Trophoblast cell (in vitro differentiated cells and primary cell): ENCODE results near the gene BTBD9.

ENCODE experiments used
- DNase-seq, 2 donors: peaks; one replicate each; pipeline ENCODE4 v3.0.0-alpha.2; 2016
- H2AFZ ChIP-seq: 2 replicates; pipeline ENCODE4 v1.6.1; 2013; ENCODE audit warnings: low read length, moderate library complexity, mild to moderate bottlenecking; ENCODE audit not compliant: insufficient read depth, poor library complexity
- H2AK5ac ChIP-seq: 2 replicates; pipeline ENCODE4 v1.6.1; 2013; ENCODE audit warnings: mild to moderate bottlenecking, low read length
- H2BK120ac ChIP-seq: 2 replicates; pipeline ENCODE4 v1.6.1; 2013; ENCODE audit warnings: low read length, mild to moderate bottlenecking, moderate library complexity; ENCODE audit not compliant: insufficient read depth, poor library complexity
- H2BK12ac ChIP-seq: 2 replicates; pipeline ENCODE4 v1.6.1; 2013; ENCODE audit warnings: mild to moderate bottlenecking, low read length, moderate library complexity
- H2BK5ac ChIP-seq: 2 replicates; pipeline ENCODE4 v1.6.1; 2013; ENCODE audit warnings: low read length, low read depth, moderate library complexity, mild to moderate bottlenecking; ENCODE audit not compliant: poor library complexity
- H3K14ac ChIP-seq: 2 replicates; pipeline ENCODE4 v1.6.1; 2013; ENCODE audit warnings: mild to moderate bottlenecking, low read length
- H3K18ac ChIP-seq: 2 replicates; pipeline ENCODE4 v1.6.1; 2013; ENCODE audit warnings: mild to moderate bottlenecking, low read length
- H3K23ac ChIP-seq: 2 replicates; pipeline ENCODE4 v1.6.1; 2013; ENCODE audit warnings: low read length
- H3K27ac ChIP-seq: 2 replicates; pipeline ENCODE4 v1.5.1; 2013; ENCODE audit warnings: low read depth, mild to moderate bottlenecking, inconsistent platforms, low read length, moderate library complexity
- H3K27me3 ChIP-seq: 2 replicates; pipeline ENCODE4 v1.6.1; 2013; ENCODE audit warnings: inconsistent platforms, mild to moderate bottlenecking, low read length, moderate library complexity; ENCODE audit not compliant: insufficient read depth
- H3K36me3 ChIP-seq, 2 experiments: 1 replicate in 1 of 2; 2 replicates in 1 of 2; pipeline ENCODE4 v1.6.1; 2013; ENCODE audit warnings: low read length in 2 of 2, mild to moderate bottlenecking in 2 of 2, moderate library complexity in 1 of 2; ENCODE audit not compliant: insufficient read depth in 2 of 2, control insufficient read depth in 1 of 2
- H3K4ac ChIP-seq: 2 replicates; pipeline ENCODE4 v1.6.1; 2013; ENCODE audit warnings: low read depth, mild to moderate bottlenecking, low read length, moderate library complexity
- H3K4me1 ChIP-seq, 2 experiments: 1 replicate in 1 of 2; 2 replicates in 1 of 2; pipeline ENCODE4 v1.6.1; 2013; ENCODE audit warnings: low read length in 2 of 2, mild to moderate bottlenecking in 2 of 2, moderate library complexity in 1 of 2; ENCODE audit not compliant: insufficient read depth in 2 of 2, control insufficient read depth in 1 of 2
- H3K4me2 ChIP-seq: 2 replicates; pipeline ENCODE4 v1.6.1; 2013; ENCODE audit warnings: inconsistent platforms, mild to moderate bottlenecking, low read length, moderate library complexity
- H3K4me3 ChIP-seq: 2 replicates; pipeline ENCODE4 v1.5.1; 2013; ENCODE audit warnings: mild to moderate bottlenecking, low read depth, low read length, inconsistent platforms
- H3K79me1 ChIP-seq: one replicate; pipeline ENCODE4 v1.6.1; 2013; ENCODE audit warnings: low read length
- H3K79me2 ChIP-seq: 2 replicates; pipeline ENCODE4 v1.6.1; 2013; ENCODE audit warnings: low read length, mild to moderate bottlenecking; ENCODE audit not compliant: control insufficient read depth, insufficient read depth, poor library complexity
- H3K9ac ChIP-seq: 2 replicates; pipeline ENCODE4 v1.6.1; 2013; ENCODE audit warnings: mild to moderate bottlenecking, low read length
- H3K9me3 ChIP-seq: 2 replicates; pipeline ENCODE4 v1.6.1; 2013; ENCODE audit warnings: low read depth, mild to moderate bottlenecking, control low read depth, inconsistent platforms, low read length; ENCODE audit not compliant: insufficient read depth
- H4K12ac ChIP-seq: 2 replicates; pipeline ENCODE4 v1.6.1; 2013; ENCODE audit warnings: low read depth, mild to moderate bottlenecking, low read length, moderate library complexity
- H4K8ac ChIP-seq: 2 replicates; pipeline ENCODE4 v1.6.1; 2013; ENCODE audit warnings: low read depth, mild to moderate bottlenecking, low read length, moderate library complexity
- H4K91ac ChIP-seq: one replicate; pipeline ENCODE4 v1.6.1; 2013; ENCODE audit warnings: low read depth, mild to moderate bottlenecking, low read length, moderate library complexity
- WGBS: extraction: QIAGEN DNeasy Blood & Tissue Kit; methylation state at CpG from one replicate; pipeline ENCODE4 v1.1.7; 2013; ENCODE audit warnings: missing lambda C conversion rate; ENCODE audit not compliant: insufficient read length, insufficient coverage; ENCODE audit errors: extremely low coverage; 5-methylcytosine and 5-hydroxymethylcytosine counted together

Gene BTBD9

DNA sequence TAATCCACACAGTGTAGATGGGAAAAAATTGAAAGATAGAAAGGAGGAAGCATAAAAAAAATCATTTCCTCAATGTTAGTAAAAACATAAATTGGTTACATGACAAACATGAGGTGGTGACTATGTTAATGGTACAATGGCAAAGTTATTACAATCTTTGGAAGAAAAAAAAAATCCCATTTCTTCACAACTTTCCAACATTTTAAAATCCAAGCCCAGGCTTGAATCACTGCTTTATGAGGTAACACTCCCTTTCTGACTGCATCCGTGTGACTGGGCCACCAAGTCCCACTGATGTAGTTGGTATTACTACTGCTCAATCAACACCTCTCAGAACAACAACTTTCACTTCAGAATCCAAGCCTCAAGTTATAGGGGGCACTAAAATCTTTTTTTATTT lies 160.4 kb downstream of the BTBD9 start:
- Histone ChIP-seq H3K14ac (no peak overlapping the region), H3K9ac (no peak overlapping the region), H3K79me2 (no peaks in the 10 kb centered on the region), H3K27me3 (no peaks in the 10 kb centered on the region), H2AFZ (no peak overlapping the region), H3K18ac (no peak overlapping the region), H3K79me1 (peaks cover 2% of the 10 kb centered on the region), H4K91ac (no peak overlapping the region), H4K8ac (no peak overlapping the region), H2AK5ac (no peak overlapping the region), H3K23ac (no peak overlapping the region), H2BK5ac (no peak overlapping the region), H2BK120ac (no peak overlapping the region), H3K9me3 (no peaks in the 10 kb centered on the region), H3K36me3 (no peaks in the 10 kb centered on the region), H4K12ac (no peak overlapping the region), H3K4me3 (no peak overlapping the region), H3K4me2 (no peak overlapping the region), H2BK12ac (no peak overlapping the region), H3K27ac (no peak overlapping the region), H3K4me1 (peaks cover 3 to 8% of the 10 kb centered on the region in 2 experiments), H3K4ac (no peak overlapping the region)
- WGBS = no CpG with 5 or more reads among the region's 1 CpG
- DNase-seq = no peak

DNA sequence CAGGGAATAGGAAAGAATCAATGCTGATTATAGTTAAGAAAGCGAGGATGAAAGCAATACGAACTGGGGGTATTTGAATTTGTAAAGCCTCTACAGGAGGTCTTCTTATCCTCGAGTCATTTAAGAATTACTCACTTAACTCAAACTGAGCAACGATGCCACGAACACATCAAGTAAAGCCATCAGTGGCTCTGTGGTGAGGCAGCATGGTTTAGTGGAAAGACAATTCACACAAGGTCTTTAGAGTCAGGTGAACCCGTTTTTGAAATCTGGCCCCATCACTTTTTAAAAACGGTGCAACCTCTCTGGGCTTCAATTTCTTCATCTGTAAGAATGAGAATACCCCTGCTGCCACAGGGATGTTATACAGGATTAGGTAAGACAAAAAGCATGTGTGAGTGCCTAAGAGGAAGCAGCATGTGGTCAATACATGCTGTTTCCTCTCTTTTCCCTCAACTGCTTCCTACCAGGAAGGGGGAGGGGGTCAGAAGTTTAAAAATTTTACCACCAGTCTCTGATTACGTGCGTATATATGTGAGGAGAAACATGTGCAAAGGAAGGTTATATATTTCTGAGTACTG lies 162.0 kb downstream of the BTBD9 start:
- no peaks in the 10 kb centered on the region for H3K79me2 ChIP-seq
- no peak overlapping the region for H2BK120ac ChIP-seq
- H3K9ac ChIP-seq = no peak overlapping the region
- no peaks in the 10 kb centered on the region for H3K27me3 ChIP-seq
- H4K8ac ChIP-seq = no peak overlapping the region
- H2BK5ac ChIP-seq = no peak overlapping the region
- no peak overlapping the region for H4K12ac ChIP-seq
- no peak overlapping the region for H3K18ac ChIP-seq
- H3K23ac ChIP-seq = no peak overlapping the region
- no peak overlapping the region for H2BK12ac ChIP-seq
- peaks cover 3 to 6% of the 10 kb centered on the region in 2 experiments for H3K4me1 ChIP-seq
- no CpG with 5 or more reads among the region's 9 CpGs for WGBS
- DNase-seq = no peak
- no peak overlapping the region for H3K27ac ChIP-seq
- no peak overlapping the region for H3K4me3 ChIP-seq
- H3K4ac ChIP-seq = no peak overlapping the region
- no peaks in the 10 kb centered on the region for H3K79me1 ChIP-seq
- H4K91ac ChIP-seq = no peak overlapping the region
- no peaks in the 10 kb centered on the region for H3K36me3 ChIP-seq
- H3K14ac ChIP-seq = no peak overlapping the region
- no peak overlapping the region for H2AK5ac ChIP-seq
- no peaks in the 10 kb centered on the region for H3K9me3 ChIP-seq
- no peak overlapping the region for H3K4me2 ChIP-seq
- H2AFZ ChIP-seq = no peak overlapping the region

DNA sequence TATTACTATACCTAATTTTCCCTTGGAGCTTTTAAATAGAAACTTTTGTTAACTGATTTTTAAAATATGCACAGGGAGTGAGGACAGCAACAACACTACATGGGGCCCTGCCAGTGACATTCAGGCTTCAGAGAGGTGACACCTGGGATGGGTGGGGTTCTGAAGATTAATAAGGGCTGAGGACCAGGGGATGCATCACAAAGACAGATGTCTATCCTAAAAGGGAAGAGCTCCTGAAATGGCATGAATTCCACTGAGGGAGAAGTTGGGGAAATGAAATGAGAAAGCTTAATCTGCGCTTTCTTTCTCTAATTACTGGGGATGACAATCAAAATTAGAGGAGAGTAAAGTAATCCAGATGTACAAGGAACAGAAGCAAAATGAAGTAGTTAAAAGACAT lies 162.8 kb downstream of the BTBD9 start:
- Histone ChIP-seq H4K8ac (no peak overlapping the region), H3K36me3 (no peaks in the 10 kb centered on the region), H4K12ac (no peak overlapping the region), H3K4me3 (no peak overlapping the region), H2AK5ac (no peak overlapping the region), H3K79me1 (no peaks in the 10 kb centered on the region), H3K18ac (no peak overlapping the region), H3K4ac (no peak overlapping the region), H3K4me1 (peaks cover 0 to 2% of the 10 kb centered on the region in 2 experiments), H3K27me3 (no peaks in the 10 kb centered on the region), H2BK12ac (no peak overlapping the region), H3K9me3 (no peaks in the 10 kb centered on the region), H3K23ac (no peak overlapping the region), H2BK5ac (no peak overlapping the region), H3K9ac (no peak overlapping the region), H3K4me2 (no peak overlapping the region), H4K91ac (no peak overlapping the region), H2AFZ (no peak overlapping the region), H3K14ac (no peak overlapping the region), H2BK120ac (no peak overlapping the region), H3K27ac (no peak overlapping the region), H3K79me2 (no peaks in the 10 kb centered on the region)
- DNase-seq = no peak
- WGBS = no CpG with 5 or more reads among the region's 1 CpG

DNA sequence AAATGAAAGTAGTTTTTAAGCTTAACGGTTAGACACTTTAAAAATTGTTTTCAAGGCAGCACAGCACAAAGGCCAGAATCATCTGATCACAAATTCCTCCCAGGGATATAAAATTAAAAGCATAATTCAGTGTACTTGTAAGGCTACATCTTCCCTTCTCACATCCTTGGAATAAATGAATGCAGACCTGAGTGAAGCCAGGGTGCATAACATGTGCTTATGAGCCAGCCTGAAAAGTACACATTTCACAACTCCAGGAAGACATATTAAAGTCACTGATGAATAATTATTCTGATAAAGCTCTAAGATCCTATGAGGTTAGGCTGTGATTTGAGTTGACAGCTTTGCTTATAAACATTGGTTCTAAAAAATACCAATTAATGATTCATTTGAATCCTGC lies 163.6 kb downstream of the BTBD9 start:
- WGBS = no CpG with 5 or more reads among the region's 1 CpG
- H3K9ac ChIP-seq = no peak overlapping the region
- H4K8ac ChIP-seq = no peak overlapping the region

More for the DNA sequence above, 163.6 kb downstream of the BTBD9 start:
- Histone ChIP-seq H3K79me2 (no peaks in the 10 kb centered on the region), H2BK12ac (no peak overlapping the region), H2BK120ac (no peak overlapping the region), H3K27me3 (no peaks in the 10 kb centered on the region), H3K4me3 (no peak overlapping the region), H3K18ac (no peak overlapping the region), H3K79me1 (no peaks in the 10 kb centered on the region), H3K4me1 (no peaks in the 10 kb centered on the region), H2AFZ (no peak overlapping the region), H3K23ac (no peak overlapping the region), H3K27ac (no peak overlapping the region), H4K91ac (no peak overlapping the region), H2AK5ac (no peak overlapping the region), H3K4me2 (no peak overlapping the region), H3K36me3 (no peaks in the 10 kb centered on the region), H2BK5ac (no peak overlapping the region), H3K4ac (no peak overlapping the region), H4K12ac (no peak overlapping the region), H3K14ac (no peak overlapping the region), H3K9me3 (no peaks in the 10 kb centered on the region)
- DNase-seq = no peak
